MM.1S (cell line): ENCODE results near the gene SYAP1.

Source experiments
- DNase-seq: peaks from one replicate; pipeline ENCODE4 v3.0.0-alpha.2; 2015
- H2AFZ ChIP-seq: fragments of 300-600 bp; sonication (generic); 2 replicates; pipeline ENCODE4 v1.6.0; 2016; ENCODE audit warnings: antibody characterized with exemption, low read length
- H3F3A ChIP-seq: fragments of 300-600 bp; sonication (generic); 2 replicates; pipeline ENCODE4 v1.6.1; 2016; ENCODE audit warnings: mild to moderate bottlenecking, antibody characterized with exemption, low read length, moderate library complexity, mixed read lengths; ENCODE audit not compliant: insufficient read depth
- H3K27ac ChIP-seq: fragments of 300-600 bp; sonication (generic); 2 replicates; pipeline ENCODE4 v1.5.1; 2016; ENCODE audit warnings: mild to moderate bottlenecking, low read length
- H3K27me3 ChIP-seq: fragments of 300-600 bp; sonication (generic); replicated peaks from 2 replicates; pipeline ENCODE4 v1.6.0; 2016; ENCODE audit warnings: low read length; ENCODE audit not compliant: insufficient read depth
- H3K36me3 ChIP-seq: fragments of 300-600 bp; sonication (generic); replicated peaks from 2 replicates; pipeline ENCODE4 v1.6.1; 2016; ENCODE audit warnings: mild to moderate bottlenecking, low read length, mixed read lengths; ENCODE audit not compliant: insufficient read depth
- H3K4me1 ChIP-seq: fragments of 300-600 bp; sonication (generic); 2 replicates; pipeline ENCODE4 v1.6.1; 2016; ENCODE audit warnings: low read length, mixed read lengths
- H3K4me2 ChIP-seq: fragments of 300-600 bp; sonication (generic); 2 replicates; pipeline ENCODE4 v1.6.0; 2016; ENCODE audit warnings: low read depth, low read length
- H3K4me3 ChIP-seq: fragments of 300-600 bp; sonication (generic); 2 replicates; pipeline ENCODE4 v1.5.1; 2016; ENCODE audit warnings: low read length, mixed read lengths
- H3K79me2 ChIP-seq: fragments of 300-600 bp; sonication (generic); 2 replicates; pipeline ENCODE4 v1.6.1; 2016; ENCODE audit warnings: mixed run types, low read length, mixed read lengths
- H3K9ac ChIP-seq: fragments of 300-600 bp; sonication (generic); 2 replicates; pipeline ENCODE4 v1.6.1; 2016; ENCODE audit warnings: low read length, mixed read lengths
- H3K9me2 ChIP-seq: fragments of 300-600 bp; sonication (generic); replicated peaks from 2 replicates; pipeline ENCODE4 v1.6.1; 2016; ENCODE audit warnings: mild to moderate bottlenecking, low read length, mixed read lengths; ENCODE audit not compliant: insufficient read depth
- H3K9me3 ChIP-seq: fragments of 300-600 bp; sonication (generic); replicated peaks from 2 replicates; pipeline ENCODE4 v1.6.1; 2016; ENCODE audit warnings: mild to moderate bottlenecking, low read length, mixed read lengths; ENCODE audit not compliant: insufficient read depth
- H4K20me1 ChIP-seq: fragments of 300-600 bp; sonication (generic); 2 replicates; pipeline ENCODE4 v1.6.1; 2016; ENCODE audit warnings: mild to moderate bottlenecking, low read length, moderate library complexity, mixed read lengths; ENCODE audit not compliant: insufficient read depth
- CTCF ChIP-seq: fragments of 300-600 bp; sonication (generic); IDR thresholded peaks from 2 replicates; pipeline ENCODE4 v1.5.1; 2016; ENCODE audit warnings: antibody characterized with exemption, low read length, mixed read lengths
- EZH2 ChIP-seq: fragments of 300-600 bp; sonication (generic); optimal IDR thresholded peaks from 2 replicates; pipeline ENCODE3; 2017; ENCODE audit warnings: low read depth, mild to moderate bottlenecking, antibody characterized with exemption, low read length, mixed read lengths
- EZH2phosphoT487 ChIP-seq: fragments of 300-600 bp; sonication (generic); IDR thresholded peaks from 2 replicates; pipeline ENCODE4 v1.6.1; 2018; ENCODE audit warnings: antibody characterized with exemption, low read length

The SYAP1 gene

DNA sequence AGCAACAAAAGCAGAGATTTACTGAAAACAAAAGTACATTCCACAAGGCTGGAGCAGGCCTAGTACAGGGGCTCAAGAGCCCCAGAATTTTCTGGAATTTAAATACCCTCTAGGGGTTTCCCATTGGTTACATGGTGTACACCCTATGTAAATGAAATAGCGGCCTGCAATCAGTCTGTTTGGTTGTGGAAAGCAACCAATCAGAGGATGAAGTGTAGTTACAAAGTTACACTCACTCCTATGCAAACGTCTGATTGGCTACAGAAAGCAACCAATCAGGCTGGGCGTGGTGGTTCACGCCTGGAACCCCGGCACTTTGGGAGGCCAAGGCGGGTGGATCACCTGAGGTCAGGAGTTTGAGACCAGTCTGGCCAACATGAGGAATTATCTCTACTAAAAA lies 53.0 kb downstream of the SYAP1 start:
- Histone ChIP-seq H3K27me3 (no peaks in the 10 kb centered on the region), H3K27ac (no peak overlapping the region), H3K4me1 (no peaks in the 10 kb centered on the region), H3K9ac (no peak overlapping the region), H3K79me2 (no peaks in the 10 kb centered on the region), H4K20me1 (no peaks in the 10 kb centered on the region), H2AFZ (no peak overlapping the region), H3K36me3 (no peaks in the 10 kb centered on the region), H3F3A (no peaks in the 10 kb centered on the region), H3K4me2 (no peak overlapping the region), H3K9me2 (no peaks in the 10 kb centered on the region), H3K4me3 (no peak overlapping the region), H3K9me3 (no peaks in the 10 kb centered on the region)
- TF ChIP-seq EZH2 (no peak), EZH2phosphoT487 (no peak), CTCF (no peak)
- no peak for DNase-seq

DNA sequence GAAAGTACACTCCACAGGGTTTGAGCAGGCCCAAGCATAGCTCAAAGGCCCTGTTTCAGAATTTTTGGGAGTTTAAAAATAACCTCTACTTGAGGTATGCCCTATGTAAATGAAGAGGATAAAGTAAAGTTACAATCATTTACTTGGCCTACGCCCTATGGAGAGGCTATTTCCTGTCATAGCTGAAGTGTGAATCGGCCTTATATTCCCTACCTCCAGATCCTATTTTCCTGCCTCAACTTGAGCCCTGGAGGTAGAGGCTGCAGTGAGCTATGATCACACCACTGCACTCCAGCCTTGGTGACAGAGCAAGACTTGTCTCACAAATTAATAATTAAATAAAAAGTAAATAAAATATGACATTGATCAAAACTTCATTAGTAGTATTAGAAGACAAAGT lies 55.3 kb downstream of the SYAP1 start:
- Histone ChIP-seq H3K9me3 (no peaks in the 10 kb centered on the region), H3K27ac (no peak overlapping the region), H3K4me2 (no peak overlapping the region), H4K20me1 (no peaks in the 10 kb centered on the region), H3K79me2 (no peaks in the 10 kb centered on the region), H3K27me3 (no peaks in the 10 kb centered on the region), H3K36me3 (no peaks in the 10 kb centered on the region), H3K9me2 (no peaks in the 10 kb centered on the region), H3K9ac (no peak overlapping the region), H3F3A (no peaks in the 10 kb centered on the region), H3K4me1 (no peaks in the 10 kb centered on the region), H2AFZ (no peak overlapping the region), H3K4me3 (no peak overlapping the region)
- no peak for DNase-seq
- TF ChIP-seq EZH2 (no peak), CTCF (no peak), EZH2phosphoT487 (no peak)

- Histone ChIP-seq H3K79me2 (no peaks in the 10 kb centered on the region), H3K27me3 (no peaks in the 10 kb centered on the region), H3K4me2 (no peak overlapping the region), H3K4me3 (no peak overlapping the region), H3K9me3 (no peaks in the 10 kb centered on the region), H3K9ac (no peak overlapping the region), H2AFZ (no peak overlapping the region), H3K9me2 (no peaks in the 10 kb centered on the region), H3K27ac (no peak overlapping the region), H4K20me1 (no peaks in the 10 kb centered on the region), H3K4me1 (no peaks in the 10 kb centered on the region), H3F3A (no peaks in the 10 kb centered on the region), H3K36me3 (no peaks in the 10 kb centered on the region)
- no peak for TF ChIP-seq EZH2phosphoT487
- TF ChIP-seq EZH2 = no peak
- TF ChIP-seq CTCF = no peak
- no peak for DNase-seq
Measured at GRCh38 chrX:16778545-16778944, 59.1 kb downstream of the SYAP1 start.
